22Rv1 (cell line): ENCODE data around the gene CAMSAP1.

Source experiments
- CTCF ChIP-seq: fragments of 450-650 bp; IDR thresholded peaks from 2 replicates; pipeline ENCODE4 v1.5.1; 2017; ENCODE audit warnings: mild to moderate bottlenecking
- ZFX ChIP-seq: fragments of 450-650 bp; IDR thresholded peaks from 2 replicates; pipeline ENCODE4 v1.6.1; 2017; ENCODE audit warnings: antibody characterized with exemption, borderline replicate concordance

- TF ChIP-seq CTCF (no peak), ZFX (no peak)
These were observed 72.2 kb downstream of the CAMSAP1 start for GRCh38 chr9:135835131-135835530.
